ENCODE measurements around the gene TTPAL. TPM values are rescaled to one million over a fixed set of nuclear protein-coding genes. Genes with fewer than 3 reads are reported as not detected.

TTPAL gene
- total and polyA plus RNA-seq, 9 of the 15 experiments (the other 6 are each of a cell fraction or from before 2014, with no cell fraction given), result 1.1 to 7.0 (median 2.6) TPM

GRCh38 chr20:44533928-44534327 is 58.3 kb downstream of the TTPAL start:
- H4K20me1 ChIP-seq (replicated peaks; ENCODE audit: control insufficient read depth, insufficient read depth, low read length), result no peaks in the 10 kb centered on the region
- in situ Hi-C loops (cut with MboI) (no loop called here), intact Hi-C loops (cut with micrococcal nuclease) (no loop called here)
- no peak overlapping the region for H3K27ac ChIP-seq (ENCODE audit: extremely low read depth, low read depth, low read length)
- H3K4me2 ChIP-seq (ENCODE audit: insufficient read depth, low read length), result no peak overlapping the region
- H3K9me1 ChIP-seq (ENCODE audit: control insufficient read depth, insufficient read depth, low read length), result no peaks in the 10 kb centered on the region
- no peak overlapping the region for H2AFZ ChIP-seq (ENCODE audit: low read depth, low read length)
- peak in 2 of 4 experiments; percentile 13 to 51 for DNase-seq (ENCODE audit: extremely low read depth in 1 of 4, low spot score in 3 of 4)
- no TSS peak for BruUV-seq (replicated peaks)
- no peaks in the 10 kb centered on the region for H3K36me3 ChIP-seq (ENCODE audit: control insufficient read depth, insufficient read depth, low read length)
- H3K4me3 ChIP-seq, result no peak overlapping the region
- peaks cover 10% of the 10 kb centered on the region in 2 experiments; a peak in 4 of 5 replicates for H3K4me1 ChIP-seq (replicated peaks in 1 of 2; ENCODE audit: control insufficient read depth in 2 of 2, insufficient read depth in 2 of 2, low read length in 2 of 2)
- FAIRE-seq, result no peak
- POLR2A ChIA-PET, result no interaction called here
- H3K27me3 ChIP-seq (ENCODE audit: control insufficient read depth in 2 of 2, insufficient read depth in 2 of 2, low read length in 2 of 2), result no peaks in the 10 kb centered on the region
- H3K79me2 ChIP-seq (ENCODE audit: control insufficient read depth, insufficient read depth, low read length), result no peaks in the 10 kb centered on the region
- no peak for ATAC-seq
- H3K9me3 ChIP-seq (replicated peaks; ENCODE audit: control insufficient read depth, insufficient read depth, low read depth, low read length), result no peaks in the 10 kb centered on the region
- WGBS (ENCODE audit: insufficient coverage, low coverage, missing lambda C conversion rate), result 27% methylated on average over 4 of the region's 4 CpGs
- TF ChIP-seq ZNF76 (CRISPR knock-in tag; IDR thresholded peaks at IDR 0.05; ENCODE audit: borderline replicate concordance) (no peak), NFIC (IDR thresholded peaks at IDR 0.05) (peak; percentile 92)
- CTCF ChIA-PET (ENCODE audit: low intra/inter-chr PET ratio), result interaction anchor here (0.6 kb wide), 1 partner anchor 15 kb away, joined by 3 read pairs; no protein-coding TSS in a partner anchor
- H3K9ac ChIP-seq (ENCODE audit: insufficient read depth in 1 of 2, low read depth in 2 of 2, low read length in 2 of 2), result no peak overlapping the region

GRCh38 chr20:44536175-44536574 is 60.5 kb downstream of the TTPAL start:
- CTCF ChIA-PET (ENCODE audit: low intra/inter-chr PET ratio), result no interaction called here
- TF ChIP-seq ZNF512 (tag; IDR thresholded peaks at IDR 0.05) (no peak), ZNF79 (CRISPR knock-in tag; IDR thresholded peaks at IDR 0.05; ENCODE audit: low read depth) (no peak), GABPB2 (CRISPR knock-in tag; conservative IDR thresholded peaks at IDR 0.05) (no peak), ZNF609 (CRISPR knock-in tag; IDR thresholded peaks at IDR 0.05; ENCODE audit: borderline replicate concordance) (no peak), CBX8 (IDR thresholded peaks at IDR 0.05; ENCODE audit: borderline replicate concordance, extremely low read depth, low read depth, low read length, poor library complexity, severe bottlenecking) (no peak), RBFOX2 (IDR thresholded peaks at IDR 0.05; ENCODE audit: low read depth, low read length) (no peak), EZH2 (IDR thresholded peaks at IDR 0.05; ENCODE audit: borderline replicate concordance, low read depth, low read length) (no peak)

More at GRCh38 chr20:44536175-44536574, 60.5 kb downstream of the TTPAL start:
- in situ Hi-C loops (cut with MboI) (no loop called here), intact Hi-C loops (cut with micrococcal nuclease) (no loop called here)
- no peak overlapping the region for H3K4me2 ChIP-seq (ENCODE audit: insufficient read depth, low read length)
- no peaks in the 10 kb centered on the region for H3K36me3 ChIP-seq (ENCODE audit: control insufficient read depth, insufficient read depth, low read length)
- H3K4me3 ChIP-seq, result no peak overlapping the region
- H3K9me1 ChIP-seq (ENCODE audit: control insufficient read depth, insufficient read depth, low read length), result no peaks in the 10 kb centered on the region
- H3K79me2 ChIP-seq (ENCODE audit: control insufficient read depth, insufficient read depth, low read length), result no peaks in the 10 kb centered on the region
- 0 out of 2 replicates have a peak overlapping the region, but pooled peaks have one; percentile 20 for H2AFZ ChIP-seq (ENCODE audit: low read depth, low read length)
- H4K20me1 ChIP-seq (replicated peaks; ENCODE audit: control insufficient read depth, insufficient read depth, low read length), result no peaks in the 10 kb centered on the region
- no TSS peak for BruUV-seq (replicated peaks)
- no peak overlapping the region for H3K27ac ChIP-seq (ENCODE audit: extremely low read depth, low read depth, low read length)
- DNase-seq (ENCODE audit: extremely low read depth in 1 of 4, low spot score in 3 of 4) (no peak), FAIRE-seq (no peak), ATAC-seq (no peak)
- H3K4me1 ChIP-seq (replicated peaks in 1 of 2; ENCODE audit: control insufficient read depth in 2 of 2, insufficient read depth in 2 of 2, low read length in 2 of 2), result peaks cover 9 to 10% of the 10 kb centered on the region in 2 experiments; a peak in 4 of 5 replicates
- POLR2A ChIA-PET, result interaction anchor here (1.0 kb wide), 1 partner anchor 17 kb away, joined by 3 read pairs; no protein-coding TSS in a partner anchor
- H3K9ac ChIP-seq (ENCODE audit: insufficient read depth in 1 of 2, low read depth in 2 of 2, low read length in 2 of 2), result no peak overlapping the region
- 48% methylated on average over 3 of the region's 3 CpGs for WGBS (ENCODE audit: insufficient coverage, low coverage, missing lambda C conversion rate)
- no peaks in the 10 kb centered on the region for H3K9me3 ChIP-seq (replicated peaks; ENCODE audit: control insufficient read depth, insufficient read depth, low read depth, low read length)
- H3K27me3 ChIP-seq (ENCODE audit: control insufficient read depth in 2 of 2, insufficient read depth in 2 of 2, low read length in 2 of 2), result no peaks in the 10 kb centered on the region

Measured in K562 (cell line).